Activated CD4-positive, alpha-beta T cell treated with anti-CD3 and anti-CD28 coated beads, Interleukin-10, Interleukin-2, amounts not matched to agents 100 ng/mL and 50 ng/mL, durations not matched to agents 16 hours and 8 hours (primary cell): ENCODE data around the gene CLTA.

Experiments used
- DNase-seq: peaks from one replicate; pipeline ENCODE4 v3.0.0-alpha.2; 2020

Gene CLTA

GRCh38 chr9:36190388-36191289, at the start of gene CLTA:
Gene CLTA, plus strand, starts transcription at chr9:36190921. Its CDS starts 136 bp downstream, at chr9:36191057.
- peak; percentile 99 for DNase-seq

GRCh38 chr9:36141288-36141687, 49.4 kb upstream of the CLTA start:
- DNase-seq = no peak

GRCh38 chr9:36141761-36142160, 49.0 kb upstream of the CLTA start:
- DNase-seq = no peak

GRCh38 chr9:36142510-36143244, 48.0 kb upstream of the CLTA start:
- DNase-seq = no peak

- no peak for DNase-seq
Measured at GRCh38 chr9:36143245-36143641, 47.5 kb upstream of the CLTA start.

- DNase-seq = peak; percentile 61
Measured at GRCh38 chr9:36144309-36145232, 46.1 kb upstream of the CLTA start.

- DNase-seq = no peak
Measured at GRCh38 chr9:36145970-36146369, 44.8 kb upstream of the CLTA start.

- DNase-seq = no peak
Measured at GRCh38 chr9:36146651-36147050, 44.1 kb upstream of the CLTA start.

GRCh38 chr9:36147441-36148175, 43.1 kb upstream of the CLTA start:
- DNase-seq = no peak

GRCh38 chr9:36148311-36149051, 42.2 kb upstream of the CLTA start:
- DNase-seq = peak; percentile 92

GRCh38 chr9:36149197-36149596, 41.5 kb upstream of the CLTA start:
- no peak for DNase-seq

- DNase-seq = no peak
Measured at GRCh38 chr9:36150574-36151315, 40.0 kb upstream of the CLTA start.

GRCh38 chr9:36151316-36152210, 39.2 kb upstream of the CLTA start:
- DNase-seq = peak; percentile 94

GRCh38 chr9:36152741-36153438, 37.8 kb upstream of the CLTA start:
- no peak for DNase-seq

GRCh38 chr9:36153746-36154145, 37.0 kb upstream of the CLTA start:
- no peak for DNase-seq

GRCh38 chr9:36154331-36154952, 36.3 kb upstream of the CLTA start:
- DNase-seq = no peak

- no peak for DNase-seq
Measured at GRCh38 chr9:36156116-36156515, 34.6 kb upstream of the CLTA start.

GRCh38 chr9:36158122-36158521, 32.6 kb upstream of the CLTA start:
- no peak for DNase-seq

- DNase-seq = no peak
Measured at GRCh38 chr9:36158917-36159316, 31.8 kb upstream of the CLTA start.
